HG02610 (cell line): Measurements from ENCODE around the gene SON.

Source experiments
- ATAC-seq: cut with Tn5 transposase; IDR thresholded peaks from one replicate; pipeline ENCODE4 v1.9.1; 2021; ENCODE audit warnings: mild to moderate bottlenecking, moderate library complexity; ENCODE audit not compliant: unreplicated experiment

Gene SON

GRCh38 chr21:33541756-33542639 is 840 bp upstream of the SON start, which contains the start of gene GART:
GART (minus strand) TSS chr21:33542117; CDS start chr21:33539315, 2,802 bp downstream.
- ATAC-seq = peak; percentile 58

GRCh38 chr21:33543505-33544129 is 779 bp downstream of the SON start:
- ATAC-seq = peak; percentile 5

GRCh38 chr21:33544451-33545195 is 1.8 kb downstream of the SON start:
- no peak for ATAC-seq

GRCh38 chr21:33546086-33546485 is 3.2 kb downstream of the SON start:
- no peak for ATAC-seq

GRCh38 chr21:33549848-33550771 is 7.3 kb downstream of the SON start:
- no peak for ATAC-seq

- no peak for ATAC-seq
Observed at GRCh38 chr21:33550772-33551660, 8.2 kb downstream of the SON start.

GRCh38 chr21:33551664-33552063 is 8.8 kb downstream of the SON start:
- ATAC-seq = no peak

- ATAC-seq = no peak
Observed at GRCh38 chr21:33552093-33552998, 9.5 kb downstream of the SON start.

GRCh38 chr21:33552999-33553598 is 10.3 kb downstream of the SON start:
- no peak for ATAC-seq

GRCh38 chr21:33554236-33554981 is 11.6 kb downstream of the SON start:
- ATAC-seq = no peak

- no peak for ATAC-seq
Observed at GRCh38 chr21:33554982-33555344, 12.1 kb downstream of the SON start.

GRCh38 chr21:33557447-33557846 is 14.6 kb downstream of the SON start:
- no peak for ATAC-seq

- no peak for ATAC-seq
Observed at GRCh38 chr21:33558777-33559421, 16.1 kb downstream of the SON start.

- ATAC-seq = no peak
Observed at GRCh38 chr21:33559813-33560212, 17.0 kb downstream of the SON start.

- no peak for ATAC-seq
Observed at GRCh38 chr21:33560965-33561364, 18.1 kb downstream of the SON start.

GRCh38 chr21:33561373-33561772 is 18.5 kb downstream of the SON start:
- ATAC-seq = no peak

GRCh38 chr21:33562389-33562788 is 19.6 kb downstream of the SON start:
- ATAC-seq = no peak
